Activated naive CD4-positive, alpha-beta T cell (primary cell): Measurements from ENCODE around the gene UTP14A.

ENCODE experiments used
- DNase-seq, 4 experiments: peaks; one replicate each; lab custom pipeline; 2025; lab: John Stamatoyannopoulos, UW

The UTP14A gene

DNA sequence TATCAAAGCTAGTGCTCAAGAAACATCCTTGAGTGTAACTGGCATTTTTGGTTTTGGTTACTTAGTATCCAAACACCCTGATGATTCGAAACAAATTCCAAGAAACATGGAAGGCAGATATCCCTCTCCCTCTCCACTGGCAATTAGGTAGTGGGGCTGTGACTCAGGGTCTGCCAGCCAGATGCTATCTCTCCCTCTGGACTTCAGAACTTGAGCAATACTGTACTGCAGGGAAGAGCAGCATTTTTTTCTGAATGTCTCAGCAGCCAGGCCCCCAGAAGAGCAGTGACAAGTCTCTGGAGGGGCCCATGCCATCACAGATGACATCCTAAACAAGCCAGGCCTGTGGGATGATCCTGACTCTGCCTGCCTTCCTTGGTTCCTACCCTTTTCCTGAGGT, 39.2 kb downstream of the UTP14A start:
- no peak for DNase-seq

DNA sequence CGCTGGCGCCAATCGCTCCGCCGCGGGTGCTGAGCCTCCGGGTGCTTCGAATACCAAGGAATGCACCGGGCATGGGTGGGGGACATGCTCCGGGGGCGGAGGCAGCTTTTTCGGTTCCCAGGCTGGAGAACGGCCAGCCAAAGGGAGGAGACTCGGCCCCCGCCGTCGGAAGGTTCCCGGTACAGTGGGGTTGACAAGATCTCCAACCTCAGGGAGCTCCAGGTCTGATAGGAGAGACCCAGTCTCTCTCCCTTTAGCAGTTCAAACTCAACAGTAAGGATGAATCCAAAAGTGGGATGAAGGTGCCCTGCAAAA, 47.3 kb downstream of the UTP14A start:
- no peak for DNase-seq

DNA sequence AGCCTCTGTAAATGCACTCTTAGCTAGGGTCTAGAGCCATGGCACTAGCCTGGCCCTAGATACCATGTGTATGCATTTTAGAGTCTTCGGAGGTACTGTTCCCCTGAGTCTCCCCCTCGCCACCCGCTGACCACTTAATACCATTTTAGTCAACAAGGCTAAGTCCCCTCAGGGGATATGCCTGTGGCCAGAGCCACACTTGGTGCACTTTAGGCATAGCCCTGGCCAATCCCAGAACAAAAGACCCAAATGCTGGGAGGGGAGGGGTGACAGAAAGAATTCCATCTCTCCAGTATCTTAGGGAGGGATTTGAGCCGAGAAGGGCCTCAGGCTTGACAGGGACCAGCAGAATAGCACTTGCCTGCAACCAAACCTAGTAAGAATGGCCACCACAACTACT, 47.9 kb downstream of the UTP14A start:
- DNase-seq, result no peak

DNA sequence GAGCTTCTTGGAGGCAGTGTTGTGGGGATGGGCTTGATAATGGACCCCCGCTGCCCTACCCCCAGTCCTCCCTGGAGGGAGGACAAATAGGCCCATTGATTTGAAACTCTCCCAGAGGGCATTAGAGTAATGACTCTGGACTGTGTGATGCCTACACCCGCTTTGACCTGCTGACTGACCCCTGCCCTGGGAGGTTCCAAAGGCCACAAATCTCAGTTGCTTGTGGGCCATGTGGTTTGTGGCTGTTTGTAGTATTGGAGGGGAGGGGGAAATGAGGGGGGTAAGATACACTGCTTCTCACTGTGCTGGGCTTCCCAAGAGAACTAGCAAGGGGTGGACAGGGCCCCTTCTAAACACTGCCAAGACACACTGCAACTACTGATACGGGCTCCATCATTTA, 48.8 kb downstream of the UTP14A start:
- DNase-seq, result no peak

DNA sequence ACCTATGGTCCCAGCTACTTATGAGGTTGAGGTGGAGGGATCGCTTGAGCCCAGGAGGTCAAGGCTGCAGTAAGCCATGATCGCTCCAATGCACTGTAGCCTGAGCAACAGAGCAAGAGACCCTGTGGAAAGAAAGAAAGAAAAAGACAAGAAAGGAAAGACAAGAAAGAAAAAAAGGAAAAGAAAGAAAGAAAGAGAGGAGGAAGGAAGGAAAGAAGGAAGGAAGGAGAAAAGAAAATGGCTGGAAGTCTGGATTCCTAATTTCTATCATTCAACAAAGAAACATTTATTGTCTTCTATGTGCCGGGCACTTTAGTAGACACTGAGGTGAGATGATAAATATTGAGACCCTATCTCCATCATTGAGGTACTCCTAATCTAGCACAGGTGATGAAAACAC, 49.7 kb downstream of the UTP14A start:
- DNase-seq, result no peak

DNA sequence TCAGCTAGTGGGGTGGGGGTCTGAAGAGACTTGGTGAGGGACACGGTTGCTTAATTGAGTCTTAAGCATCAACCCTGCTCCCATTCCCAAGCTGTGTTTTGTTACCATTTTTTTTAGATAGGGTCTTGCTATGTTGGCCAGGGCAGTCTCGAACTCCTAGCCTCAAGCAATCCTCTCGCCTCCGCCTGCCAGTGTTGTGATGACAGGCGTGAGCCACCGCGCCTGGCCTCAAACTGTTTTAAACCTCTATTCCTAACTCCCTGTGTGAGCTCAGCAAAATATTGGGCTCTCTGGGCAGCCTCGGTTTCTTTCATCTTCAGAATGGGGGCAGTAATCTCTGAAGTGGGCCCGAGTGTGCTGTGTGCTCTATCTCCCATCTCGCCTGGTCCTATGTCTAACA, 50.2 kb downstream of the UTP14A start:
- DNase-seq, result no peak

DNA sequence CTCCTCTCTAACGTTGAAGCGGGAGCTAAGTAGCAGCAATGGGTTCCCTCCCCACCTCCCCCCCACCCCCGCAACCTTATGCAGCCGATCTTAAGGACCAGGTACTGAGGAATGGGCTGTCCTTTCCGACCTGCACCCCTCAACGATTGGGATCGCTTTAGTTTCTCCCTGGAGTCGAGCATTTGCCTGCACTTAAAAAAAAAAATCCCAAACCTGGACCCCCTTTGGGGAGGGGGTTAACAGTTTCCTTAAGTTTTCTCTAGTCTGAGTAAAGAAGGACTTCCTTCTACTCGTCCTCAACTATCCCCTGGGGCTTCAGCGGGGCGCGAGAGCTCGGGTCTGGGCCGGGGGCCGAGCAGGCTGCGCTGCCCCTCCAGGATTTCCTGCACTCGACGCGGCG, 50.8 kb downstream of the UTP14A start:
- no peak for DNase-seq

DNA sequence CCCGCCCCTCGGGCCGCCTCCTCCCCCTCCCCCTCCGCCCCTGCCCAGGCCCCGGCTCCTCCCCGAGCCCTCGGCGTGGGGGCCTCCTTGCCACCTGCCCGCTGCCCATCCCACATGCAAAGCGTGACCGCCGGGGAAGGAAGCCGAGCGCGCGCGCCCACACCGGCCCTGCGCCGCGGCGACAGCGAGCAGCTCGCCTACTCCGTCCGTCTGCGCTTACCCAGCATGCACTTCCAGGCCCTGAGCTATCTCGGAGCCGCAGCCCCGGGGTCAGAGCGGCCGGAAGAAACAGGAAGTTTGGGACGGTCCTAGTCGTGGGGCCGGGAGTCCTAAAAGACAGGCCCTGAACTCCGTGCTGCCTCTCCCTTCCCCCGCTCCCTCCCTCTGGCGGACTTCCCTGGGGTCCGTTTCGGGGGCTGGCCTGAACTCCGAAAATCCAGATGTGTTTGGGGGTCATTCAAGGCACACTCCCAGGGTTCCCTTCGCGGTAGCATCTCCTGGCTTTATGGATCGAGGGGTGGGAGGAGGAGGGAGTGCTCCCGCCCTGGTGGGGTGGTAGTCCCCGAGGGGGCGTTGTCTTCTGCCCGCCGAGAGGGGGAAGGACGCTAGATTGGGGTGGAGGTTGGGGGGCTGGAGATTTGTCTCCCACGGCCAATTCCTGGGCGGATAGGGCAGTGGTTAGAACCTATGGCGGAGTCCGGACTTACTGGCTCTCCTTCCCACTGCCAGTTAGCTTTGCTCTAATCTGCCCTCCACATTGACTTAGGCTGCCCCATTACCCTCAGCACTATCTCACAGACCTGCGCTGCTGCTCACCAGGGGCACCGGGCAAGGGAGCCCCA, 51.5 kb downstream of the UTP14A start:
- DNase-seq, result peak in 2 of 4 experiments; percentile 5 to 6

GRCh38 chrX:129958083-129958465, 52.1 kb downstream of the UTP14A start:
- no peak for DNase-seq

- DNase-seq, result no peak
Observed at GRCh38 chrX:129958814-129959492, 53.0 kb downstream of the UTP14A start.

DNA sequence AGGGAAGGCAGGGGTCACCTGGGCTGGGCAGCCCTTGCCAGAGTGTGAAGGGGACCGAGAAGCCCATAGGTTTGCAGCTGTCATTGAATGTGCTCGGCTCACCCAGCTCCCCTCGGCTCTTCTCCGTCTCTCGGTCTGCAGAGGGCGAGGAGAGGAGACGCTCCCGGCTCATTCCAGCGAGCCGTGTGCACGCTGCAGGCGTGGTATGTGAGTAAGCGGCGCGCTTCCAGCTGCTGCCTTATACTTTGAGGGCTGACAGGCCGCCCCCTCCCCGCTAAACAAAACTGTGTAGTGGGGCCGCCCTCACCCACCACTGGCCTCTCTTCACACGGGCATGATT, 53.5 kb downstream of the UTP14A start:
- no peak for DNase-seq

GRCh38 chrX:129961180-129962083, 55.5 kb downstream of the UTP14A start:
- DNase-seq, result peak; percentile 10 to 53 (median 21)

GRCh38 chrX:129963729-129964128, 57.8 kb downstream of the UTP14A start:
- DNase-seq, result no peak

GRCh38 chrX:129965166-129965565, 59.2 kb downstream of the UTP14A start:
- DNase-seq, result no peak

DNA sequence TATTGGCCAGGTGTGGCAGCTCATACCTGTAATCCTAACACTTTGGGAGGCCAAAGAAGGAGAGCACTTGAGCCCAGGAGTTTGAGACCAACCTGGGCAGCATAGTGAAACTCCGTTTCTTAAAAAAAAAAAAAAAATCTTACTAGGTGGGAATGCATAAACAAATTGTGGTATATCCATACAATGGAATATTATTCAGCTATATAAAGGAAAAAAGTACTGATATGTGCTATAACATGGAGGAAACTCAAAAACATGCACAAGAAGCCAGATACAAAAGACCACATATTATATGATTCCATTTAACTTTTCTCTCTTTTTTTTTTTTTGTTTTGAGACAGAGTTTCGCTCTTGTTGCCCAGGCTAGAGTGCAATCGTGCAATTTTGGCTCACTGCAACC, 63.0 kb downstream of the UTP14A start:
- DNase-seq, result no peak

- DNase-seq, result no peak
Observed at GRCh38 chrX:129976441-129976840, 70.5 kb downstream of the UTP14A start.
